ENCODE data around the gene GHRHR.

Gene GHRHR

DNA sequence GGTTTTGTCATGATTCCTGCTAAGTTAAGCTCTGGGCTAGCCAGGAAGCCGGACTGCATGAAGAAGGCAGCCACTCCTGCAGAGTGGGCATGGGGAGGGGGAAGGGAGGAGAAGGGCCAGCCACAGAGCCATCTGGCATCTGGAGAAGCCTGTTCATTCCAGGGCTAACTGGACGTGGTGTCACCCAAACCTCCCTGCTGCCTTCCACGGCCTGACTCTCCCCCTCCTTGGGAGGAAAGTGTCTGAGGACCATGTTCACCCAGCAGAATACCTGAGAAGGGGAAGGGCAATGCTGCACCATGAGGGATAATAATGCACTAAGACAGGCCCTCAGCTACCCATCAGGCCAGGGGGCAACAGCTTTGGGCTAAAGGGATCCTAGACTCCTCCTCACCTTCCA, 36.7 kb upstream of the GHRHR start:
- TF ChIP-seq CTCF (IDR thresholded peaks at IDR 0.05; ENCODE audit: insufficient read depth, low read depth, low read length, missing control alignments) = no peak
- H3K4me3 ChIP-seq (ENCODE audit: low read depth, low read length) = no peak overlapping the region
- no peak for DNase-seq (ENCODE audit: low read depth)

GRCh38 chr7:30927559-30927958, 36.2 kb upstream of the GHRHR start:
- no peak overlapping the region for H3K4me3 ChIP-seq (ENCODE audit: low read depth, low read length)
- no peak for TF ChIP-seq CTCF (IDR thresholded peaks at IDR 0.05; ENCODE audit: insufficient read depth, low read depth, low read length, missing control alignments)
- DNase-seq (ENCODE audit: low read depth) = no peak

DNA sequence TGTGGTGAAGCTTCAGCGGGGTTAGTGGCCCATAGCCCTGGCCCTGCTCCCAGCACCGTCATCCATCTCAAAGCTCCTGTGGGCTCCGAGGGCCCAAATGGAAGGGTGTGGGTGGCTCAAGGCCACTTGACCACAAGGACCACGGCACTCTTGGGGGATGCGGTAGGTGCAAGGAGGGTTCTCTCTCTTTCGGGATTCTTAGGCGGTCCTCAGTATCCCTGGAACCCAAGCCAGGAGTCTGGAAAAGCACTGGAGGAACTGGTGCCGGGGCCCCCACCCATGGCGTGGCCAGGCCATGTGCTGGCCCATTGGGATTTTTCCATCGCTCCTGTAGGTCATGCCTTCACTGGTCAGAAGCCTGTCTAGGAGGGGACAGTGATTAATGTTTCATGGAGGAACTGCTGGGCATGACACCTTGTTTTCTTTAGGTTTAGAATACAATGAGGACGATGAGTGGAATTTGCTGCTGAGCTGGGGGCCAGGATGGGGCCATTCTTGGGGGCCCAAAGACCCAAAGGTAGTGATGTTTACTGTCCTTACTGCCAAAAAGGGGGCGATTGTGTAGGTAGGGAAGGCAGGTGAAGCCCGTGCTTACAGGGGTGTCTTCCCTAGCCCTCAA, 35.4 kb upstream of the GHRHR start:
- TF ChIP-seq CTCF (IDR thresholded peaks at IDR 0.05; ENCODE audit: insufficient read depth, low read depth, low read length, missing control alignments) = no peak
- no peak for DNase-seq (ENCODE audit: low read depth)
- no peak overlapping the region for H3K4me3 ChIP-seq (ENCODE audit: low read depth, low read length)

- TF ChIP-seq CTCF (IDR thresholded peaks at IDR 0.05; ENCODE audit: insufficient read depth, low read depth, low read length, missing control alignments) = no peak
- no peak for DNase-seq (ENCODE audit: low read depth)
- no peak overlapping the region for H3K4me3 ChIP-seq (ENCODE audit: low read depth, low read length)
These were observed 34.1 kb upstream of the GHRHR start for GRCh38 chr7:30929686-30930085.

DNA sequence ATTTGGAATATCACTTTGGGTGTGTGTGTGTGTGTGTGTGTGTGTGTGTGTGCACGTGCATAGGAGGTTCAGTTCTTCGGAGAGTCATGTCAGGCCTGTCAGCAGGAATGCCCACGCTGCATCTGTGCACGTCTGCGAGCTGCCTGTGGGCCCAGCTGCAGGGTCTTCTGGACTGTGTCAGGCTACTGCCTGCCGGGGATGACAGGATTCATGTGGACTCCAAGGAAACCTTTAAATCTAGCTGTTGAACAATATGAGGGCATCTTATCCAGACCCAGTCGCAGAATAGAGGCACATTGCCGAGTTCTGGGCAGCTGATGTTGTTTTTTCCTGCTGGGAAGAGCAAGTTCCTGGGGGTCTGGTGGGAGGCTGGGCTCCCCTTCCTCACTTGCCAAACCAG, 33.1 kb upstream of the GHRHR start:
- no peak overlapping the region for H3K4me3 ChIP-seq (ENCODE audit: low read depth, low read length)
- no peak for DNase-seq (ENCODE audit: low read depth)
- TF ChIP-seq CTCF (IDR thresholded peaks at IDR 0.05; ENCODE audit: insufficient read depth, low read depth, low read length, missing control alignments) = no peak

- no peak overlapping the region for H3K4me3 ChIP-seq (ENCODE audit: low read depth, low read length)
These were observed 32.4 kb upstream of the GHRHR start for GRCh38 chr7:30931161-30931928.

More at GRCh38 chr7:30931161-30931928, 32.4 kb upstream of the GHRHR start:
- no peak for TF ChIP-seq CTCF (IDR thresholded peaks at IDR 0.05; ENCODE audit: insufficient read depth, low read depth, low read length, missing control alignments)
- DNase-seq (ENCODE audit: low read depth) = no peak
